H1 (cell line): ENCODE results near the gene RAB3IL1. TPM values are rescaled to one million over a fixed set of nuclear protein-coding genes. Genes with fewer than 3 reads are reported as not detected.

Source experiments
- BRCA1 ChIP-seq: IDR thresholded peaks from 2 replicates; pipeline ENCODE4 v1.6.1; 2012; ENCODE audit warnings: low read depth, low read length, improper control_type of control experiment
- CEBPB ChIP-seq: IDR thresholded peaks from 2 replicates; pipeline ENCODE4 v1.6.1; 2012; ENCODE audit warnings: low read depth, low read length
- CHD2 ChIP-seq: IDR thresholded peaks from 2 replicates; pipeline ENCODE4 v1.6.1; 2012; ENCODE audit warnings: low read length, improper control_type of control experiment
- CTCF ChIP-seq, 3 experiments: IDR thresholded peaks; 1 replicate in 2 of 3; 2 replicates in 1 of 3; pipeline versions ENCODE4 v1.5.1 to v1.6.1; 2011; ENCODE audit warnings: low read length in 3 of 3, mild to moderate bottlenecking in 3 of 3, inconsistent platforms in 2 of 3, low read depth in 1 of 3, moderate library complexity in 1 of 3; ENCODE audit not compliant: insufficient read depth in 1 of 3; ENCODE audit errors: control extremely low read depth in 1 of 3
- MAX ChIP-seq: IDR thresholded peaks from 2 replicates; pipeline ENCODE4 v1.6.1; 2012; ENCODE audit warnings: inconsistent platforms
- SIRT6 ChIP-seq: IDR thresholded peaks from one replicate; pipeline ENCODE4 v1.7.1; 2012; ENCODE audit warnings: low read length, inconsistent platforms
- SP1 ChIP-seq: IDR thresholded peaks from 2 replicates; pipeline ENCODE4 v1.6.1; 2011; ENCODE audit warnings: low read depth, low read length
- polyA plus RNA-seq, 7 experiments: library from polyadenylated mRNA; depleted of rRNA in 3 of 7; stranded (reverse) in 5 of 7; unstranded in 2 of 7; fragments of >200 nt in 5 of 7; fragments of 200-250 nt in 2 of 7; gene quantifications; 1 replicate in 5 of 7; 2 replicates in 1 of 7; 4 replicates in 1 of 7; pipeline versions ENCODE4 v1.2.1 to v1.2.3, GENCODE V29; 2011 to 2013; ENCODE audit warnings: missing spikeins in 2 of 7, mixed read lengths in 2 of 7
- total RNA-seq: library from RNA; stranded (reverse); fragmentation: NEBNext Ultra II Directional; extraction: Animal tissue kit (Norgen Biotek cat#: 25700); gene quantifications from 2 replicates; pipeline ENCODE4 v1.2.1, GENCODE V29; 2021

Gene RAB3IL1
- total and polyA plus RNA-seq, 2 of the 8 experiments (the other 6 are each of a cell fraction or from before 2014, with no cell fraction given), result 6.8 to 7.9 TPM

GRCh38 chr11:61911701-61912529, 5.5 kb downstream of the RAB3IL1 start (continued):
- TF ChIP-seq CTCF (IDR thresholded peaks at IDR 0.05; ENCODE audit: control extremely low read depth in 1 of 3, insufficient read depth in 1 of 3, low read depth in 1 of 3, low read length in 3 of 3), result no peak
- TF ChIP-seq MAX, result no peak
- TF ChIP-seq SIRT6, result no peak
- no peak for TF ChIP-seq CHD2
- TF ChIP-seq SP1, result no peak
- no peak for TF ChIP-seq CEBPB
- TF ChIP-seq BRCA1, result no peak
